ENCODE results near the gene ADAMTSL1. TPM values are rescaled to one million over a fixed set of nuclear protein-coding genes. Genes with fewer than 3 reads are reported as not detected.

The ADAMTSL1 gene
- total and polyA plus RNA-seq, 2 of the 8 experiments (the other 6 are each of a cell fraction or from before 2014, with no cell fraction given): 0.84 to 1.1 TPM

DNA sequence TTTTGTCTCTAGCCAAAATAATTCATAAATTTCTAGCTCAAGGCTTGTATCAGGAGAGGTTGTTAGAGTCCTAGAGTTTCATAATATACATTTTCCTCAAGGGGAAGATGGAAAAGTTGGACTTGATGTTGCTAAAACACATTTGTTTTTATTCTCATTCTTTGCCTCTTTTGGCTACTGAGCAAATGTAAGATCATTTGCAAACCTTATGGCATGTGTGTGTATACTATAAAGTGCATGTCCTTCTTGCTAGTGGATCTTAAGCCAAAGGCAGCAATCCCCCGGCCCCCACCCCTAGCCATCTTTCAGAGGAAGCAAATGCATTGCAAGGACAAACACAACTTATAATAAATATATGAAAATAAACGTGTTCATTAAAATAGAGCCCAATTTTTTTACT lies 43.0 kb downstream of the ADAMTSL1 start:
- Histone ChIP-seq H2BK12ac (ENCODE audit: low read depth, low read length) (no peak overlapping the region), H3K79me2 (ENCODE audit: control insufficient read depth in 1 of 2, insufficient read depth in 2 of 2, low read length in 2 of 2) (no peaks in the 10 kb centered on the region), H3K27ac (ENCODE audit: low read depth, low read length) (no peak overlapping the region), H3K14ac (ENCODE audit: insufficient read length) (no peak overlapping the region), H3K9me3 (ENCODE audit: insufficient read depth in 2 of 2, low read depth in 1 of 2, low read length in 1 of 2) (no peaks in the 10 kb centered on the region), H3K27me3 (replicated peaks in 1 of 4; ENCODE audit: control insufficient read depth in 3 of 4, extremely low read depth in 1 of 4, insufficient read depth in 3 of 4, low read length in 3 of 4) (no peaks in the 10 kb centered on the region), H3K4ac (replicated peaks; ENCODE audit: insufficient read length, low read depth, low read length) (no peak overlapping the region), H2BK5ac (ENCODE audit: low read depth, low read length) (no peak overlapping the region), H3K18ac (ENCODE audit: extremely low read depth, low read length) (no peak overlapping the region), H2BK15ac (ENCODE audit: low read length) (no peak overlapping the region), H3K23ac (ENCODE audit: insufficient read length) (no peak overlapping the region), H2BK20ac (ENCODE audit: low read length) (no peak overlapping the region), H2AK5ac (ENCODE audit: low read depth, low read length) (no peak overlapping the region), H3K23me2 (ENCODE audit: low read depth, low read length) (no peaks in the 10 kb centered on the region), H3K9ac (replicated peaks in 1 of 4; ENCODE audit: extremely low read depth in 1 of 4, low read depth in 3 of 4, low read length in 3 of 4) (no peak overlapping the region), H3K4me1 (replicated peaks in 1 of 4; ENCODE audit: control insufficient read depth in 3 of 4, insufficient read depth in 4 of 4, low read length in 3 of 4) (no peaks in the 10 kb centered on the region), H3K79me1 (ENCODE audit: low read depth, low read length) (no peaks in the 10 kb centered on the region), H3K4me3 (ENCODE audit: extremely low read depth in 1 of 4, insufficient read depth in 2 of 4, low read depth in 3 of 4, low read length in 4 of 4) (no peak overlapping the region), H3K56ac (replicated peaks; ENCODE audit: insufficient read length, low read depth, low read length) (no peak overlapping the region), H4K5ac (ENCODE audit: insufficient read length, low read depth, low read length) (no peak overlapping the region), H3K36me3 (ENCODE audit: control insufficient read depth in 2 of 4, insufficient read depth in 4 of 4, low read length in 3 of 4) (no peaks in the 10 kb centered on the region), H2AFZ (ENCODE audit: low read length) (no peak overlapping the region), H4K20me1 (replicated peaks in 1 of 2; ENCODE audit: control insufficient read depth in 1 of 2, insufficient read depth in 2 of 2, low read length in 2 of 2) (no peaks in the 10 kb centered on the region), H3K4me2 (ENCODE audit: insufficient read depth in 1 of 2, low read depth in 2 of 2, low read length in 2 of 2) (no peak overlapping the region), H4K8ac (ENCODE audit: extremely low read depth, insufficient read depth, low read length) (no peak overlapping the region), H4K91ac (replicated peaks; ENCODE audit: insufficient read length, low read length) (no peak overlapping the region), H2BK120ac (replicated peaks; ENCODE audit: low read depth, low read length) (no peak overlapping the region)
- ChIA-PET POLR2A (ENCODE audit: partially characterized antibody) (no interaction called here), CTCF (ENCODE audit: partially characterized antibody) (no interaction called here)
- FAIRE-seq: no peak
- 94% methylated on average over 2 of the region's 2 CpGs; no CpG with 5 or more reads in 1 of the 2 experiments for WGBS, 2 experiments (ENCODE audit: extremely low coverage in 1 of 2, insufficient coverage in 1 of 2, insufficient read length in 1 of 2, insufficient replicate concordance in 2 of 2, low coverage in 1 of 2, low lambda C conversion rate in 2 of 2, missing lambda C conversion rate in 1 of 2)
- DNase-seq (ENCODE audit: low read depth in 1 of 2, low spot score in 2 of 2): no peak
- TF ChIP-seq GTF2F1 (IDR thresholded peaks at IDR 0.05; ENCODE audit: borderline replicate concordance, low read depth, low read length) (no peak), CHD2 (IDR thresholded peaks at IDR 0.05; ENCODE audit: low read length) (no peak), SRF (IDR thresholded peaks at IDR 0.05; ENCODE audit: low read depth, low read length) (no peak), JUN (IDR thresholded peaks at IDR 0.05; ENCODE audit: low read depth, low read length) (no peak), SP2 (IDR thresholded peaks at IDR 0.05; ENCODE audit: low read length) (no peak), KDM4A (IDR thresholded peaks at IDR 0.05; ENCODE audit: low read depth, low read length, severe bottlenecking) (no peak), RAD21 (IDR thresholded peaks at IDR 0.05 in 1 of 2, conservative IDR thresholded peaks at IDR 0.05 in 1 of 2; ENCODE audit: low read depth in 2 of 2, low read length in 2 of 2) (no peak), SIN3A (conservative IDR thresholded peaks at IDR 0.05 in 1 of 2, IDR thresholded peaks at IDR 0.05 in 1 of 2; ENCODE audit: low read depth in 1 of 2, low read length in 2 of 2) (no peak)

Measured in H1 (cell line).